OCI-LY7 (cell line): Measurements from ENCODE around the gene TMPRSS6. TPM values are rescaled to one million over a fixed set of nuclear protein-coding genes. Genes with fewer than 3 reads are reported as not detected.

ENCODE experiments used
- BruUV-seq: library from RNA; stranded (reverse); fragments of 400-500 nt; replicated peaks from 2 replicates; lab custom pipeline; 2021; lab: Mats Ljungman, UMichigan
- CTCF ChIA-PET: fragments of 300-600 bp; sonication (Branson Sonifier 250); formaldehyde crosslinking; loops from one replicate; lab custom pipeline; 2022; ENCODE audit warnings: antibody characterized with exemption; ENCODE audit not compliant: unreplicated experiment; lab: Charles Lee
- POLR2A ChIA-PET: fragments of 300-600 bp; sonication (Branson Sonifier 250); formaldehyde crosslinking; loops from one replicate; lab custom pipeline; 2022; ENCODE audit warnings: antibody characterized with exemption; lab: Charles Lee
- DNase-seq: peaks from one replicate; pipeline ENCODE4 v3.0.0-alpha.2; 2015; ENCODE audit warnings: low spot score
- H2AFZ ChIP-seq: fragments of 200-600 bp; sonication (generic), shearing (Covaris generic); 2 replicates; pipeline ENCODE4 v1.6.1; 2014; ENCODE audit warnings: mild to moderate bottlenecking, antibody characterized with exemption, low read length, moderate library complexity
- H3K27ac ChIP-seq: fragments of 200-600 bp; sonication (generic); 2 replicates; pipeline ENCODE4 v1.5.1; 2014; ENCODE audit warnings: mixed run types, low read depth, mild to moderate bottlenecking, moderate library complexity, low read length, inconsistent platforms; ENCODE audit not compliant: poor library complexity, severe bottlenecking
- H3K36me3 ChIP-seq: fragments of 200-600 bp; sonication (generic); 2 replicates; pipeline ENCODE4 v1.6.1; 2014; ENCODE audit warnings: mild to moderate bottlenecking, antibody characterized with exemption, low read length, moderate library complexity, mixed read lengths; ENCODE audit not compliant: insufficient read depth
- H3K4me1 ChIP-seq: fragments of 200-600 bp; sonication (generic); 2 replicates; pipeline ENCODE4 v1.5.1; 2014; ENCODE audit warnings: mild to moderate bottlenecking, low read length; ENCODE audit not compliant: insufficient read depth, poor library complexity, severe bottlenecking
- H3K4me2 ChIP-seq: fragments of 200-600 bp; sonication (generic); 2 replicates; pipeline ENCODE4 v1.6.1; 2014; ENCODE audit warnings: mild to moderate bottlenecking, low read length
- H3K4me3 ChIP-seq: fragments of 200-600 bp; sonication (generic); 2 replicates; pipeline ENCODE4 v1.5.1; 2014; ENCODE audit warnings: mild to moderate bottlenecking, low read depth, low read length; ENCODE audit not compliant: poor library complexity, severe bottlenecking
- H3K79me2 ChIP-seq: fragments of 200-600 bp; sonication (generic); 2 replicates; pipeline ENCODE4 v1.6.1; 2016; ENCODE audit warnings: low read depth, mild to moderate bottlenecking, low read length, moderate library complexity, mixed read lengths; ENCODE audit not compliant: insufficient read depth
- H3K9me2 ChIP-seq: fragments of 200-600 bp; sonication (generic); 2 replicates; pipeline ENCODE4 v1.6.1; 2016; ENCODE audit warnings: mild to moderate bottlenecking, low read length, mixed read lengths; ENCODE audit not compliant: insufficient read depth
- H3K9me3 ChIP-seq: fragments of 200-600 bp; sonication (generic); 2 replicates; pipeline ENCODE4 v1.6.1; 2014; ENCODE audit warnings: mild to moderate bottlenecking, mixed run types, low read length, mixed read lengths
- H4K20me1 ChIP-seq: fragments of 200-600 bp; sonication (generic); 2 replicates; pipeline ENCODE4 v1.6.1; 2014; ENCODE audit warnings: mild to moderate bottlenecking, antibody characterized with exemption, low read length, moderate library complexity, mixed read lengths; ENCODE audit not compliant: insufficient read depth
- CTCF ChIP-seq: fragments of 200-600 bp; sonication (generic); conservative IDR thresholded peaks from 2 replicates; pipeline ENCODE4 v1.5.1; 2014; ENCODE audit warnings: mild to moderate bottlenecking, antibody characterized with exemption, low read length, moderate library complexity, mixed read lengths
- EZH2phosphoT487 ChIP-seq: fragments of 200-600 bp; sonication (generic); IDR thresholded peaks from 2 replicates; pipeline ENCODE4 v1.6.1; 2018; ENCODE audit warnings: low read depth, borderline replicate concordance, mild to moderate bottlenecking, mixed run types, antibody characterized with exemption, low read length, moderate library complexity, mixed read lengths
- intact Hi-C: fragments of 100-400 bp; cut with micrococcal nuclease; formaldehyde crosslinking; loops from one replicate; pipeline ENCODE4 v1.10.0; 2022; ENCODE audit not compliant: unreplicated experiment
- total RNA-seq, 2 experiments: library from RNA; depleted of rRNA in 1 of 2; stranded (reverse); fragments of >200 nt in 1 of 2; shearing (Covaris generic) in 1 of 2; gene quantifications; 2 replicates each; pipeline ENCODE4 v1.2.3, GENCODE V29; 2014 to 2022

TMPRSS6 gene
- total RNA-seq, 2 experiments from 2014 or later, result not detected

- POLR2A ChIA-PET, result interaction anchor here (0.6 to 1.6 kb wide), 3 partner anchors 19 to 227 kb away, joined by 3 to 6 read pairs (median 3); no protein-coding TSS in a partner anchor
- Histone ChIP-seq H3K4me2 (no peak overlapping the region), H3K4me1 (no peaks in the 10 kb centered on the region), H2AFZ (no peak overlapping the region), H3K9me3 (no peaks in the 10 kb centered on the region), H3K79me2 (no peaks in the 10 kb centered on the region), H3K27ac (no peak overlapping the region), H3K9me2 (no peaks in the 10 kb centered on the region), H3K36me3 (no peaks in the 10 kb centered on the region), H4K20me1 (no peaks in the 10 kb centered on the region), H3K4me3 (no peak overlapping the region)
- no peak for DNase-seq
- no TSS peak for BruUV-seq
- intact Hi-C loops, result loop anchor here (2.0 kb wide), 1 partner anchor 262 kb away; no protein-coding TSS in a partner anchor
- TF ChIP-seq EZH2phosphoT487 (no peak), CTCF (no peak)
- CTCF ChIA-PET, result interaction anchor here (0.5 to 1.0 kb wide), 2 partner anchors 26 to 224 kb away, joined by 3 to 10 read pairs; partner anchors contain the start of gene TST
Measured at GRCh38 chr22:37044634-37045625, 64.6 kb downstream of the TMPRSS6 start.

- Histone ChIP-seq H3K79me2 (no peaks in the 10 kb centered on the region), H2AFZ (no peak overlapping the region), H3K27ac (no peak overlapping the region), H3K4me2 (peak overlapping the region; percentile 36; the same call in 1 of the 2 replicates), H3K9me3 (no peaks in the 10 kb centered on the region), H3K9me2 (no peaks in the 10 kb centered on the region), H3K36me3 (no peaks in the 10 kb centered on the region), H3K4me3 (no peak overlapping the region), H4K20me1 (no peaks in the 10 kb centered on the region), H3K4me1 (no peaks in the 10 kb centered on the region)
- TF ChIP-seq CTCF (peak; percentile 82), EZH2phosphoT487 (no peak)
- ChIA-PET CTCF (interaction anchor here (0.6 to 1.0 kb wide), 3 partner anchors 23 to 258 kb away, joined by 3 to 10 read pairs (median 4); partner anchors contain the start of gene TST), POLR2A (interaction anchor here (0.5 to 1.6 kb wide), 4 partner anchors 8 to 368 kb away, joined by 3 to 6 read pairs (median 4); no protein-coding TSS in a partner anchor)
- DNase-seq, result peak; percentile 83
- BruUV-seq, result no TSS peak
- intact Hi-C loops, result loop anchor here (2.0 kb wide), 1 partner anchor 261 kb away; no protein-coding TSS in a partner anchor
Measured at GRCh38 chr22:37043828-37044538, 65.5 kb downstream of the TMPRSS6 start.
